ENCODE data around the gene IDH3B.
"Not testable (repeated sequence)": the region's sequence is repeated elsewhere in the genome, so short reads cannot be mapped to it uniquely, and the experiment has no call there.

Gene IDH3B

GRCh38 chr20:2694008-2694471, 30.0 kb upstream of the IDH3B start:
- no peak for DNase-seq

- peak; percentile 33 for DNase-seq
Measured at GRCh38 chr20:2693286-2694007, 29.4 kb upstream of the IDH3B start.

GRCh38 chr20:2692886-2693285, 28.9 kb upstream of the IDH3B start:
- no peak for DNase-seq

GRCh38 chr20:2692036-2692885, 28.2 kb upstream of the IDH3B start, which contains the start of gene EBF4:
Gene EBF4 (plus strand): TSS chr20:2692780. CDS start chr20:2693646, 866 bp downstream.
- no peak for DNase-seq

DNA sequence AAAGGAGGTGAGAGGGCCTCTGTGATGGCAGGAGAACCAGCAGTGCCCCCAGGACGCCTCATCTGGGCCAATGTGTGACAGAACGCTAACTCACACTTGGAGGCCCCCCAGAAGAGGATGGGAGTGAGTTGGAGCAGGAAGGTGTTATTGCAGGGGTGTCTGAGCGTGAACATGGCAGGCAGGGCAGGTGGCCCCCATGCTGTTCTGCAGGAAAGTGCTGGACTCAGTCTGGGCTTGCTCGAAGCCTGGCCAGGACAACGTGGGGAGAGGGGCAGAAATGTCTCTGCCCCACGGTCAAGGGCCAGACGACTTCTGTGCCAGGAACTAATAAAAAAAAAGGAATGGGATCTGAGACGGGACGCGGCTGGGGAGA, 27.6 kb upstream of the IDH3B start:
- DNase-seq = no peak

DNA sequence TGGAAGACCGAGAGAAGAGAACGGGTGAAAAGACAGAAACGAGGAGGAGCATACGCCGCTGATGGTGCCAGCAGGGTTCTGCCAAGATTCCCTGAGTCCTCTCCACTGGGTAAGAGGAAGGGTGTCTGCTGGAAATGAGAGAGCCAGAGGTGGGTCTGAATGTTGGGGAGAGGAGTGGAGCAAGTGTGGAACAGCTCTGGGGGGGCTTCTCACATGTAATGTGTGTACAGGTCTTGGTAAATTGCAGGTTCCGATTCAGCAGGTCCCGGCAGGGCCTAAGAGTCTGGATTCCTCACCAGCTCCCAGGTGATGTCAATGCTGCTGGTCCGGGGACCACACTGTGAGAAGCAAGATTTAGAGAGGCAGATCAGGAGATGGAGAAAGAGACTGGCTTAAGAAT, 27.1 kb upstream of the IDH3B start:
- no peak for DNase-seq

GRCh38 chr20:2690718-2691117, 26.7 kb upstream of the IDH3B start:
- DNase-seq = no peak

- no peak for DNase-seq
Measured at GRCh38 chr20:2690213-2690612, 26.2 kb upstream of the IDH3B start.

GRCh38 chr20:2688041-2688591, 24.1 kb upstream of the IDH3B start:
- peak; percentile 79 for DNase-seq

DNA sequence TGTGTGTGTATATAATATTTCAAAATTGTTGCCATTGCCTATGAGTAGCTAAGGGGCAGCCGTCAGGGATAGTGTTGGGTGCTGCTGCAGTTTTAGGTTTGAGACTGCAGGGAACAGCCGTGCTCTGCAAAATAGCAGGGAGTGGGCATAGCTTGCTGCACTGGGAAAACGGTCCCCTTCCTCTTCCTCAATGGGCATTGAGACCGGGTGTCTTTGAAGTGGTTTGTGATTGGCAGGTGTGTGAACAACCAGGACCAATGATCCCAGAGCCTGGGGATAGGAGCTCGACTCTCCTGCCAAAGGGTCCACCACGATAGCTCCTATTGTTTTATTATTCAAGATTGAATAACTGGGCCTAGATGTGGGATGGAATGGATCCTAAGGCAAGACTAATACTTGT, 23.5 kb upstream of the IDH3B start:
- DNase-seq = no peak

GRCh38 chr20:2684817-2685216, 20.8 kb upstream of the IDH3B start:
- DNase-seq = not testable (repeated sequence)

- DNase-seq = not testable (repeated sequence)
Measured at GRCh38 chr20:2682040-2682439, 18.0 kb upstream of the IDH3B start.

DNA sequence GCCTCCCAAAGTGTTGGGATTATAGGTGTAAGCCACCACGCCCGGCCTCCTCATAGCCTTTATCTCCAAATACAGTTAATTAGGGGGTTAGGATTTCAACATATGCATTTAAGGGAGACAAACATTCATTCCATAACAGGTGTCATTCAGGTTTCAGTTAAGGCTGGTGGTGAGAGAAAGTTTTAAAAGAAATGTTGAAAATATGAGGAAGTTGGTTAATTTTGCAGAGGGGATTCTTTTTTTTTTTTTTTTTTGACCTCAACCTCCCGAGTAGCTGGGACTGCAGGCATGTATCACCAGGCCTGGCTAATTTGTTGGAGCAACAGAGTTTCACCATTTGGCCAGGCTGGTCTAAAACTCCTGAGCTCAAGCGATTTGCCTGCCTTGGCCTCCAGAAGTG, 16.0 kb upstream of the IDH3B start:
- DNase-seq = no peak

- DNase-seq = no peak
Measured at GRCh38 chr20:2673453-2673852, 9.4 kb upstream of the IDH3B start.

GRCh38 chr20:2672446-2672845, 8.4 kb upstream of the IDH3B start:
- no peak for DNase-seq

DNA sequence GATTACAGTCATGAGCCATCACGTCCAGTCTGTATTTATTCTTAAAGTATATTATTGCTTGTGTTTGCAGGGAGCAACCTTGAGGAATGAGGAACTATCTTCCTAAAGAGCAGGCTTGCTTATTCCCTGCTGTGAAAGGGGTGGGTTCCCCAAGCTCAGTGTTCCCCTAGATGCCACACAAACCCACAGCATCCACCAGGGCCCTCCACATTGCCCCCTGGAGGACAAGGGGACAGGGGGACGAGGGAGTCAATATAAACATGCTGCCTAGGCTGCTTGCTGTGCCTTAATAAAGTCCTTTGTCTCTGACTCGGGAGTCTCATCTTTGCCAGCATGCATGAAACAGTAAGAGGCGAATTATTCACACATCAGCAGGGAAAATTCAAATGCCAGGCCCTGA, 8.0 kb upstream of the IDH3B start:
- DNase-seq = no peak

GRCh38 chr20:2663364-2663886, 591 bp downstream of the IDH3B start:
- DNase-seq = no peak

- DNase-seq = no peak
Measured at GRCh38 chr20:2659547-2659946, 4.5 kb downstream of the IDH3B start.

- DNase-seq = peak; percentile 18
Measured at GRCh38 chr20:2658414-2659354, 5.3 kb downstream of the IDH3B start.

GRCh38 chr20:2657674-2658073, 6.3 kb downstream of the IDH3B start:
- DNase-seq = no peak

- peak; percentile 6 for DNase-seq
Measured at GRCh38 chr20:2657241-2657640, 6.8 kb downstream of the IDH3B start.

DNA sequence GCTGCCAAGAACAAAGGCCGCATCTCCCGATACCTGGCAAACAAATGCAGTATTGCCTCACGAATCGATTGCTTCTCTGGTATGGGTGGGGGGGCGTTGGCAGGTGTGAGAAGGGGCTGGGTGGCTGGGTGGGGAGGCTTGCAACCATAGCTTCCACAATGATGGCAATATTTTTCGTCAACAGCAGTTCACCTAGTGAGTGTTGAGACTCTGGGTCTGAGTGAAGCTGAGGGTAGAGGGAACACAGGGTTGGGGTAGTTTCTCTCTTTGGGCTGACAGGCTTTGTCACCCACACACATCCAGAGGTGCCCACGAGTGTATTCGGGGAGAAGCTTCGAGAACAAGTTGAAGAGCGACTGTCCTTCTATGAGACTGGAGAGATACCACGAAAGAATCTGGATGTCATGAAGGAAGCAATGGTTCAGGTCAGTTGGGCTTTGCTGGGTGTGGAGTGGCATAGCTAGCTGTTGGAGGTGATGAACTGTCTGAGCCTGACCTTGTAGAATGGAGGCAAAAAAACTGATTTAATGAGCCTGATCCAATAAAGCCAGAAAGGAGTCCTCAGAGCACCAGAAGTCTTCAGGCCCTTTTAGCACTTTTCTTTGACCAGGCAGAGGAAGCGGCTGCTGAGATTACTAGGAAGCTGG, 7.4 kb downstream of the IDH3B start:
- DNase-seq = peak; percentile 9
